Lung (tissue), 12 donors: ENCODE data around the gene JTB. TPM values are rescaled to one million over a fixed set of nuclear protein-coding genes. Genes with fewer than 3 reads are reported as not detected.

Source experiments
- ATAC-seq: fragments of 200-7000 bp; cut with Tn5 transposase; one replicate; pipeline ENCODE4 v1.9.1; 2020; ENCODE audit warnings: moderate number of reproducible peaks; ENCODE audit not compliant: insufficient read depth, low FRiP score
- DNase-seq, 3 donors: peaks; one replicate each; pipeline ENCODE4 v3.0.0-alpha.2; 2013 to 2017
- H3K27ac ChIP-seq, 2 donors: one replicate each; pipeline ENCODE4 v1.5.1; 2013; ENCODE audit warnings: mild to moderate bottlenecking in 2 of 2, moderate library complexity in 2 of 2, control low read depth in 1 of 2, inconsistent platforms in 1 of 2, low read depth in 1 of 2, low read length in 1 of 2
- H3K27me3 ChIP-seq, 3 donors: one replicate each; pipeline ENCODE4 v1.5.1; 2013; ENCODE audit warnings: low read length in 2 of 3; ENCODE audit not compliant: control insufficient read depth in 3 of 3, insufficient read depth in 3 of 3
- H3K36me3 ChIP-seq, 4 donors: one replicate each; pipeline ENCODE4 v1.5.1; 2013; ENCODE audit warnings: low read length in 4 of 4, mild to moderate bottlenecking in 1 of 4, moderate library complexity in 1 of 4; ENCODE audit not compliant: control insufficient read depth in 4 of 4, insufficient read depth in 4 of 4
- H3K4me1 ChIP-seq, 5 donors: one replicate each; pipeline ENCODE4 v1.5.1; 2013; ENCODE audit warnings: low read length in 5 of 5, mild to moderate bottlenecking in 2 of 5, moderate library complexity in 1 of 5; ENCODE audit not compliant: control insufficient read depth in 5 of 5, insufficient read depth in 5 of 5
- H3K4me3 ChIP-seq: one replicate; pipeline ENCODE4 v1.5.1; 2013; ENCODE audit warnings: mild to moderate bottlenecking, control low read depth, moderate library complexity
- H3K9ac ChIP-seq, 2 donors: one replicate each; pipeline ENCODE4 v1.5.1; 2013; ENCODE audit warnings: low read length in 2 of 2, control low read depth in 1 of 2; ENCODE audit not compliant: insufficient read depth in 1 of 2
- H3K9me3 ChIP-seq, 4 donors: one replicate each; pipeline ENCODE4 v1.5.1; 2013; ENCODE audit warnings: low read length in 3 of 4, mild to moderate bottlenecking in 1 of 4, moderate library complexity in 1 of 4; ENCODE audit not compliant: control insufficient read depth in 4 of 4, insufficient read depth in 3 of 4
- CTCF ChIP-seq: IDR thresholded peaks from 2 replicates; pipeline ENCODE4 v1.5.1; 2012; ENCODE audit warnings: mild to moderate bottlenecking; ENCODE audit errors: control extremely low read depth, extremely low read depth
- WGBS, 2 donors: extraction: QIAGEN DNeasy Blood & Tissue Kit; methylation state at CpG; one replicate each; pipeline ENCODE4 v1.1.7; 2013; 5-methylcytosine and 5-hydroxymethylcytosine counted together
- polyA plus RNA-seq, 2 donors: library from polyadenylated mRNA; stranded (reverse); fragments of 200-250 nt; gene quantifications; one replicate each; pipeline ENCODE4 v1.2.1, GENCODE V29; 2013
- total RNA-seq, 2 donors: library from RNA; depleted of rRNA in 1 of 2; stranded (reverse); fragments of >200 nt in 1 of 2; gene quantifications; one replicate each; pipeline ENCODE4 v1.2.1, GENCODE V29; 2014 to 2021
- donor health status: control.
- donor health status: control.
- donor health status: Bipolar disorder and iron deficiency.
- donor health status: healthy.
- donor health status: DM: yes; HTN: yes; CAD: no.

Gene JTB
- total and polyA plus RNA-seq, 4 donors, result 105 to 230 (median 176) TPM

- no peaks in the 10 kb centered on the region for H3K9me3 ChIP-seq
- 88 to 98% methylated on average over 3 of the region's 3 CpGs for WGBS, 2 donors
- TF ChIP-seq CTCF, result no peak
- no peak overlapping the region for H3K9ac ChIP-seq
- no peak overlapping the region for H3K27ac ChIP-seq
- no peak for DNase-seq
- no peaks in the 10 kb centered on the region for H3K27me3 ChIP-seq
- peaks cover 0 to 4% (median 0%) of the 10 kb centered on the region in 5 donors for H3K4me1 ChIP-seq
- H3K36me3 ChIP-seq, result peaks cover 9 to 67% (median 44%) of the 10 kb centered on the region in 4 donors
- no peak overlapping the region for H3K4me3 ChIP-seq
- no peak for ATAC-seq
Measured at GRCh38 chr1:153938996-153939395, 38.5 kb downstream of the JTB start.

- ATAC-seq, result no peak
- TF ChIP-seq CTCF, result no peak
- Histone ChIP-seq H3K4me1 (no peaks in the 10 kb centered on the region), H3K9ac (no peak overlapping the region), H3K9me3 (no peaks in the 10 kb centered on the region), H3K36me3 (peaks cover 10 to 74% (median 43%) of the 10 kb centered on the region in 4 donors), H3K27me3 (no peaks in the 10 kb centered on the region), H3K27ac (no peak overlapping the region), H3K4me3 (no peak overlapping the region)
- DNase-seq, result no peak
- WGBS, 2 donors, result 96 to 99% methylated on average over 10 of the region's 10 CpGs
Measured at GRCh38 chr1:153937331-153937730, 40.1 kb downstream of the JTB start.

GRCh38 chr1:153936011-153936802 lies 41.3 kb downstream of the JTB start:
- Histone ChIP-seq H3K4me3 (no peak overlapping the region), H3K4me1 (no peaks in the 10 kb centered on the region), H3K27me3 (no peaks in the 10 kb centered on the region), H3K9me3 (no peaks in the 10 kb centered on the region), H3K27ac (no peak overlapping the region), H3K9ac (no peak overlapping the region), H3K36me3 (peaks cover 10 to 73% (median 40%) of the 10 kb centered on the region in 4 donors)
- no peak for ATAC-seq
- 96 to 98% methylated on average over 12 of the region's 12 CpGs for WGBS, 2 donors
- no peak for TF ChIP-seq CTCF
- DNase-seq, result no peak

- no peak for DNase-seq
- no peak overlapping the region for H3K27ac ChIP-seq
- H3K9ac ChIP-seq, result no peak overlapping the region
- H3K9me3 ChIP-seq, result no peaks in the 10 kb centered on the region
- no peaks in the 10 kb centered on the region for H3K27me3 ChIP-seq
- H3K4me1 ChIP-seq, result no peaks in the 10 kb centered on the region
- no peak for TF ChIP-seq CTCF
- no peak overlapping the region for H3K4me3 ChIP-seq
- ATAC-seq, result no peak
- peaks cover 15 to 73% (median 46%) of the 10 kb centered on the region in 4 donors for H3K36me3 ChIP-seq
- WGBS, 2 donors, result 95 to 96% methylated on average over 9 of the region's 9 CpGs
Measured at GRCh38 chr1:153934746-153935145, 42.7 kb downstream of the JTB start.
